GM15510 (cell line): ENCODE data around the gene SPATA31C1.

Experiments used
- POLR2A ChIP-seq: IDR thresholded peaks from 3 replicates; pipeline ENCODE4 v1.6.1; 2011; ENCODE audit warnings: borderline replicate concordance; ENCODE audit not compliant: insufficient read length; ENCODE audit errors: extremely low read depth

The SPATA31C1 gene

GRCh38 chr9:87894998-87895625 lies 22.6 kb upstream of the SPATA31C1 start:
- TF ChIP-seq POLR2A, result no peak

- TF ChIP-seq POLR2A, result no peak
These were observed 20.9 kb upstream of the SPATA31C1 start for GRCh38 chr9:87896891-87897290.

- no peak for TF ChIP-seq POLR2A
These were observed 19.6 kb upstream of the SPATA31C1 start for GRCh38 chr9:87898151-87898550.

GRCh38 chr9:87909310-87910041 lies 8.3 kb upstream of the SPATA31C1 start:
- TF ChIP-seq POLR2A, result no peak

- TF ChIP-seq POLR2A, result no peak
These were observed 6.9 kb upstream of the SPATA31C1 start for GRCh38 chr9:87910821-87911220.

GRCh38 chr9:87944096-87944495 lies 26.3 kb downstream of the SPATA31C1 start:
- TF ChIP-seq POLR2A, result no peak

GRCh38 chr9:87944682-87945081 lies 26.9 kb downstream of the SPATA31C1 start:
- TF ChIP-seq POLR2A, result no peak

- TF ChIP-seq POLR2A, result no peak
These were observed 32.5 kb downstream of the SPATA31C1 start for GRCh38 chr9:87950296-87950695.

GRCh38 chr9:87950765-87951488 lies 33.2 kb downstream of the SPATA31C1 start:
- TF ChIP-seq POLR2A, result no peak

GRCh38 chr9:87954230-87954629 lies 36.5 kb downstream of the SPATA31C1 start:
- no peak for TF ChIP-seq POLR2A

GRCh38 chr9:87957839-87958238 lies 40.1 kb downstream of the SPATA31C1 start:
- TF ChIP-seq POLR2A, result no peak

GRCh38 chr9:87958591-87958990 lies 40.8 kb downstream of the SPATA31C1 start:
- no peak for TF ChIP-seq POLR2A

- no peak for TF ChIP-seq POLR2A
These were observed 42.3 kb downstream of the SPATA31C1 start for GRCh38 chr9:87959916-87960581.

- no peak for TF ChIP-seq POLR2A
These were observed 46.0 kb downstream of the SPATA31C1 start for GRCh38 chr9:87963770-87964169.

GRCh38 chr9:87964826-87965225 lies 47.1 kb downstream of the SPATA31C1 start:
- no peak for TF ChIP-seq POLR2A
